GM12892 (cell line): ENCODE results near the gene CCDC9B.

Experiments used
- POLR2A ChIP-seq: IDR thresholded peaks from 2 replicates; pipeline ENCODE4 v1.6.1; 2011; ENCODE audit warnings: low read depth, low read length, control low read depth
- POLR2AphosphoS5 ChIP-seq: IDR thresholded peaks from 2 replicates; pipeline ENCODE4 v1.6.1; 2011; ENCODE audit warnings: low read depth, low read length, control low read depth

GRCh38 chr15:40290545-40290917 lies 50.2 kb downstream of the CCDC9B start:
- no peak for TF ChIP-seq POLR2A
- no peak for TF ChIP-seq POLR2AphosphoS5
